Left ventricle myocardium inferior (tissue), 1 donor: ENCODE measurements around the gene CYBA. TPM values are rescaled to one million over a fixed set of nuclear protein-coding genes. Genes with fewer than 3 reads are reported as not detected.
"Not testable (repeated sequence)": the region's sequence is repeated elsewhere in the genome, so short reads cannot be mapped to it uniquely, and the experiment has no call there.

Experiments used
- DNase-seq: peaks from one replicate; pipeline ENCODE4 v3.0.0-alpha.2; 2020
- H3K27ac ChIP-seq: fragments of 200-600 bp; replicated peaks from 2 replicates; pipeline ENCODE4 v1.8.0; 2021
- H3K27me3 ChIP-seq: fragments of 200-600 bp; 2 replicates; pipeline ENCODE4 v1.8.0; 2021; ENCODE audit warnings: low read depth
- H3K36me3 ChIP-seq: fragments of 200-600 bp; 2 replicates; pipeline ENCODE4 v1.8.0; 2021
- H3K4me1 ChIP-seq: fragments of 200-600 bp; 2 replicates; pipeline ENCODE4 v1.8.0; 2021
- H3K4me3 ChIP-seq: fragments of 200-600 bp; 2 replicates; pipeline ENCODE4 v1.8.0; 2021; ENCODE audit warnings: mild to moderate bottlenecking, moderate library complexity
- H3K9me3 ChIP-seq: fragments of 200-600 bp; replicated peaks from 2 replicates; pipeline ENCODE4 v1.8.0; 2021
- CTCF ChIP-seq: fragments of 200-600 bp; IDR thresholded peaks from 2 replicates; pipeline ENCODE4 v1.8.0; 2021; ENCODE audit warnings: antibody characterized with exemption, mild to moderate bottlenecking, borderline replicate concordance
- intact Hi-C: fragments of 100-400 bp; cut with micrococcal nuclease; formaldehyde crosslinking; loops from one replicate; pipeline ENCODE4 v1.11.0; 2022
- total RNA-seq: library from RNA; stranded (reverse); fragmentation: NEBNext Ultra II Directional; extraction: Animal tissue kit (Norgen Biotek cat#: 25700); gene quantifications from one replicate; pipeline ENCODE4 v1.2.1, GENCODE V29; 2021
- donor health status: DM: no; HTN: yes; CAD: no; lungs with severe emphysema.

CYBA gene
- total RNA-seq, 1 donor from 2014 or later: 42.6 TPM

DNA sequence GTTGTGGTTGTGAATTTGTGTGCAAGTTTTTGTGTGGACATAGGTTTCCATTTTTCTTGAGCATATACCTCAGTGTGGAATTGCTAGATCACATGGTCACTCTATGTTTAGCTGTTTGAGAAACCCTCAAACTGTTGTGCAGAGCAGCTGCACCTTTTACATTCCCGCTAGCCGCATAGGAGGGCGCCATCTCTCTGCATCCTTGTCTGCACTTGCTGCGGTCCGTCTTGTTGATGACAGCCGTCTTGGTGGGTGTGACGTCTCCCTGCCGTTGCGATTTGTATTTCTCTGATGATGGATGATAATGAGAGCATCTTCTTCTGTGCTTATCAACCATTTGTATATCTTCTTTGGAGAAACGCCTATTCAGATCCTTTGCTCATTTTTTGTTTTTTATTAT, 37.6 kb downstream of the CYBA start:
- DNase-seq: no peak

DNA sequence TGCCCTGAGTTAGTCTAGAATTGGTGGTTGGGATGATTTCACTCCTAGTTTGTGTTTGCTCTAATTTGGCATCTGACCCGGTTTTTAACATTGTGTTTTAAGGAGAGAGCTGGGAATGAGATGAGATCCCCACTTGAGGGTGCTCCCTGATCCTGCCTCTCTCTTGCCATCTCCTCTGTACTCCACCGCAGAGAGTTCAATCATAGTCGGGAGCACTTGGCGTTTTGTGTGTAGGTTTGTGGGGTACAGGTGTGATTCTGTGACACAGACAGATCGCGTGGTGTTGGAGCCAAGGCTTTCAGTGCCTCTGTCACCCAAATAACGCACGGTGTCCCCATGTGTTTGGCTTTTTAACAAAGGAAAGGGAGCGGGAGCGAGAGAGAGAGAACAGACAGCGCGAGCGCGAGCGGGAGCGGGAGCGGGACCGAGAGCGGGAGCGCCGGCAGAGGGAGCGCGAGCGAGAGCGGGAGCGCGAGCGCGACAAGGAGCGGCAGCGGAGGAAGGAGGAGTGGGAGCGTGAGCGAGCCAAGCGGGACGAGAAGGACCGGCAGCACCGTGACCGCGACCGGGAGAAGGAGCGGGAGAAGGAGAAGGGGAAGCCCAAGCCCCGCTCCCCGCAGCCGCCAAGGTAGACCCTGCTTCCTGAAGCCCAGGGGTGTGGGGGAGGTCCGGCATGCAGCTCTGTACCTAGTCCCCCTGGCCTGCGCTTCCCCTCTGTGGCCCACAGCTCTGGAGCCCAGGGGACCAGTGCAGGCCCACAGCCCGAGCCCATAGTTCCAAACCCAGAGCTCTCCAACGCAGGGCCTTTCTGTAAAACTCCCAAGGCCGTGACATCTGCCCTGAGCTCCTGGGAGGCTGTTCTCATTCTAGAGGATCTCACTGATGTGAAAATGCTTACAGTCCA, 39.7 kb downstream of the CYBA start:
- intact Hi-C loops: no loop called here
- Histone ChIP-seq H3K9me3 (no peaks in the 10 kb centered on the region), H3K27ac (no peak overlapping the region), H3K4me1 (peaks cover 17% of the 10 kb centered on the region), H3K36me3 (peaks cover 69% of the 10 kb centered on the region), H3K27me3 (no peaks in the 10 kb centered on the region), H3K4me3 (no peak overlapping the region)
- DNase-seq: no peak
- no peak for TF ChIP-seq CTCF

More for the DNA sequence above, 37.6 kb downstream of the CYBA start:
- H3K9me3 ChIP-seq: no peaks in the 10 kb centered on the region
- H3K27me3 ChIP-seq: no peaks in the 10 kb centered on the region
- TF ChIP-seq CTCF: no peak
- peaks cover 27% of the 10 kb centered on the region for H3K4me1 ChIP-seq
- H3K36me3 ChIP-seq: peaks cover 55% of the 10 kb centered on the region
- H3K27ac ChIP-seq: no peak overlapping the region
- no peak overlapping the region for H3K4me3 ChIP-seq
- intact Hi-C loops: no loop called here

DNA sequence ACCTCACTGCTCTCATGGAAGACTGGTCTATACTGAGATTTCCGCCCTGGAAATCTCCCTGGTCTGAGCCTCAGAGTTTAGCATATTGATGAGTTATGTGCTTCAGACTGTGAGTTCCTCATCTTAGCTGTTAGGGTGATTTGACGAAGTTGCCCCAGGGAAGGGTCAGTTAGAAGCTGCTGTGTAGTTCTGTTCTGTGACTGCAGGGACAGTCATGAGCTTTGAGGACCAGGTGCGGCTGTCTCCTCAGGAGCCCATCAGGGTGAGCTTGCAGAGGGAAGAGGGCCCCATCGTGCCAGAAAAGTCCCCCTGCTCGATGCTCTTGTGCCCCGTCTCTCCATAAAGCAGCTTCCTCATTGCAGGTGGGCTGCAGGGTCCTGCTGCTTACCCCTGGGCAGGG, 40.8 kb downstream of the CYBA start:
- Histone ChIP-seq H3K36me3 (peaks cover 80% of the 10 kb centered on the region), H3K4me1 (peaks cover 20% of the 10 kb centered on the region), H3K9me3 (no peaks in the 10 kb centered on the region), H3K27me3 (no peaks in the 10 kb centered on the region), H3K27ac (no peak overlapping the region), H3K4me3 (no peak overlapping the region)
- intact Hi-C loops: no loop called here
- DNase-seq: no peak
- TF ChIP-seq CTCF: no peak

DNA sequence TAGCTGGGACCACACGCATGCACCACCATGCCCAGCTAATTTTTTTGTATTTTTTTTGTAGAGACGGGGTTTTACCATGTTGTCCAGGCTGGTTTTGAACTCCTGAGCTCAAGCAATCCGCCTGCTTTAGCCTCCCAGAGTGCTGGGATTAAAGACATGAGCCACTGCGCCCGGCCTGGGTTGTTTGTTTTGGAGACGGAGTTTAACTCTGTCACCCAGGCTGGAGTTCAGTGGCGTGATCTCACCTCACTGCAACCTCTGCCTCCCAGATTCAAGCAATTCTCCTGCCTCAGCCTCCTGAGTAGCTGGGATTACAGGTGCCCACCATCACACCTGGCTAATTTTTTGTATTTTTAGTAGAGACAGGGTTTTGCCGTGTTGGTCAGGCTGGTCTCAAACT, 41.4 kb downstream of the CYBA start:
- H3K4me3 ChIP-seq, H3K27me3 ChIP-seq, H3K9me3 ChIP-seq, DNase-seq, intact Hi-C loops, H3K27ac ChIP-seq: not testable (repeated sequence)
- H3K36me3 ChIP-seq: peaks cover 84% of the 10 kb centered on the region
- peaks cover 17% of the 10 kb centered on the region for H3K4me1 ChIP-seq

DNA sequence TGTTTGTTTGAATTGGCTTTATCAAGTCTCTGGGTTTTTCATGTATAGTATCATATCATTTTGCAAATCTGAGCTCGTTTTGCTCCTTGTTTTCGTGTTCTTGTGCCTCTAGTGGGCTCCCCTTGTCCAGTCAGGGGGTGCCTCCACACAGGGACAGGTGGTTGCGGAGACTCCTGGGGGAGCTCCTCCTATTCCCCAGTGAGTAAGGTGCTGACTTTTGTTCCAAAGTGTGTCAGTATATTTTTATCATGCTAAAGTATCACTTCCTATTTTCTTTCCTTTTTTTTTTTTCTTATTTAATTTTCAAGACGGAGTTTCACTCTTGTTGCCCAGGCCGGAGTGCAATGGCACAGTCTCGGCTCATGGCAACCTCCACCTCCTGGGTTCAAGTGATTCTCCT, 42.8 kb downstream of the CYBA start:
- Histone ChIP-seq H3K9me3 (no peaks in the 10 kb centered on the region), H3K4me1 (peaks cover 10% of the 10 kb centered on the region), H3K27ac (no peak overlapping the region), H3K36me3 (peaks cover 80% of the 10 kb centered on the region), H3K27me3 (no peaks in the 10 kb centered on the region), H3K4me3 (no peak overlapping the region)
- DNase-seq: no peak
- TF ChIP-seq CTCF: no peak
- intact Hi-C loops: no loop called here

GRCh38 chr16:88606148-88606757, 44.6 kb downstream of the CYBA start:
- no peak overlapping the region for H3K4me3 ChIP-seq
- no peaks in the 10 kb centered on the region for H3K27me3 ChIP-seq
- TF ChIP-seq CTCF: no peak
- no peaks in the 10 kb centered on the region for H3K9me3 ChIP-seq
- DNase-seq: no peak
- intact Hi-C loops: no loop called here
- H3K36me3 ChIP-seq: peaks cover 80% of the 10 kb centered on the region
- peaks cover 20% of the 10 kb centered on the region for H3K4me1 ChIP-seq
- H3K27ac ChIP-seq: no peak overlapping the region
